ENCODE measurements around the gene PKNOX2.
A peak's percentile ranks its signal among the peaks of the same experiment; 100 is the strongest.

DNA sequence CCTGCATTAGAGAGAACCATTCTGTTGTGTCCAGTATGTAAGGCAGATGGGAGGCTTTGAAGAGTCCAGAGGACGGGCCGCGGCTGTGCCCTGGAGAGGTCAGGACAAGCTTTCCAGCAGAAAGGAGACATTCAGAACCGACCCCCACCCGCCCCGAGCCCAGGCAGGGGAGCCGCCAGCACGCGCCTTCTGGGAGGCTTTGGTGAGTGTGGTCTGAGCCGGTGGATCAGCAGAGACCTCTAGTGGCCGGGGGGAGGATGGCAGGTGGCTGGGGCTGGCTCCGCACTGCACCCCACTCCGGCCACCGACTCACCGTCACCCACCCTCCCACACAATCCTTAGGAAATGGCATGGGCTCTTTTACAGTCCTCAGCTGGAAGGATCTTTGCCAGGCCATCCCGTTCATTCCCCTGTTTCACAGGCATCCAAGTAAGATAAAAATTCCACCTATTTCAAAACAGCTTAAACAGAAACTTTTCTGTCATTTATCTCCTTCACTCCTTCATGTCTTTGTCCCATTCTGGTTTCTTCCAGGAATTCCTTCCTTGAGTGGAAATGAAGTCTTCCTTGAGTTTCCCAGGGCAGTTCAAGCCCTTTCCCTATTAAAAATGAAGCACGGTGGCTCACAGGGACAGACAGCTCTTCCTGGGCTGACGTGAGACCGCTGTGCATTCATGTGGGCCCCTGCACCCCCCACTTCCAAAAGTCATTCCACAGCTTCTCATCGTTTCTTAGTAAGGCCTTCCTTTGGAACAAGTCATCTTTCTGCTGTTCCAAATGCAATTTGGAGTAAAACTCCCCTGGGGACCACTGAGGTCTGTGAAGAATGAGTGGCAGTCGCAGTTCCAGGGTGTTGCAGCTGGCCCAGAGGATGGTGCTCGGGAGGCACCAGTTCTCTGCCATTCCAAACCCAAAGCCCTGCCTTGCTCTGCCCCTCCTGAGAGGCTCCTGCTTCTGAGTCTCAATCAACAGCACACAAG lies 240.6 kb downstream of the PKNOX2 start:
- TF ChIP-seq, protein P1, sequence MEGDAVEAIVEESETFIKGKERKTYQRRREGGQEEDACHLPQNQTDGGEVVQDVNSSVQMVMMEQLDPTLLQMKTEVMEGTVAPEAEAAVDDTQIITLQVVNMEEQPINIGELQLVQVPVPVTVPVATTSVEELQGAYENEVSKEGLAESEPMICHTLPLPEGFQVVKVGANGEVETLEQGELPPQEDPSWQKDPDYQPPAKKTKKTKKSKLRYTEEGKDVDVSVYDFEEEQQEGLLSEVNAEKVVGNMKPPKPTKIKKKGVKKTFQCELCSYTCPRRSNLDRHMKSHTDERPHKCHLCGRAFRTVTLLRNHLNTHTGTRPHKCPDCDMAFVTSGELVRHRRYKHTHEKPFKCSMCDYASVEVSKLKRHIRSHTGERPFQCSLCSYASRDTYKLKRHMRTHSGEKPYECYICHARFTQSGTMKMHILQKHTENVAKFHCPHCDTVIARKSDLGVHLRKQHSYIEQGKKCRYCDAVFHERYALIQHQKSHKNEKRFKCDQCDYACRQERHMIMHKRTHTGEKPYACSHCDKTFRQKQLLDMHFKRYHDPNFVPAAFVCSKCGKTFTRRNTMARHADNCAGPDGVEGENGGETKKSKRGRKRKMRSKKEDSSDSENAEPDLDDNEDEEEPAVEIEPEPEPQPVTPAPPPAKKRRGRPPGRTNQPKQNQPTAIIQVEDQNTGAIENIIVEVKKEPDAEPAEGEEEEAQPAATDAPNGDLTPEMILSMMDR (IDR thresholded peaks at IDR 0.05; ENCODE audit: control extremely low read depth in 1 of 3, insufficient read depth in 1 of 3, low read depth in 1 of 3, low read length in 3 of 3), result peak; percentile 94 to 98 (median 96)
- TF ChIP-seq, protein P2, sequence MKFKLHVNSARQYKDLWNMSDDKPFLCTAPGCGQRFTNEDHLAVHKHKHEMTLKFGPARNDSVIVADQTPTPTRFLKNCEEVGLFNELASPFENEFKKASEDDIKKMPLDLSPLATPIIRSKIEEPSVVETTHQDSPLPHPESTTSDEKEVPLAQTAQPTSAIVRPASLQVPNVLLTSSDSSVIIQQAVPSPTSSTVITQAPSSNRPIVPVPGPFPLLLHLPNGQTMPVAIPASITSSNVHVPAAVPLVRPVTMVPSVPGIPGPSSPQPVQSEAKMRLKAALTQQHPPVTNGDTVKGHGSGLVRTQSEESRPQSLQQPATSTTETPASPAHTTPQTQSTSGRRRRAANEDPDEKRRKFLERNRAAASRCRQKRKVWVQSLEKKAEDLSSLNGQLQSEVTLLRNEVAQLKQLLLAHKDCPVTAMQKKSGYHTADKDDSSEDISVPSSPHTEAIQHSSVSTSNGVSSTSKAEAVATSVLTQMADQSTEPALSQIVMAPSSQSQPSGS (IDR thresholded peaks at IDR 0.05; ENCODE audit: low read length), result no peak
- no peak for TF ChIP-seq POLR2A (IDR thresholded peaks at IDR 0.05; ENCODE audit: control extremely low read depth in 1 of 2, low read depth in 2 of 2, low read length in 2 of 2)
- TF ChIP-seq ASH2L (IDR thresholded peaks at IDR 0.05; ENCODE audit: low read length), result no peak
- no peak for TF ChIP-seq POLR2AphosphoS5 (IDR thresholded peaks at IDR 0.05; ENCODE audit: low read depth, low read length)
- TF ChIP-seq SP1 (IDR thresholded peaks at IDR 0.05; ENCODE audit: low read depth, low read length), result no peak
- TF ChIP-seq TEAD4 (IDR thresholded peaks at IDR 0.05; ENCODE audit: low read depth, low read length), result no peak
- no peak for TF ChIP-seq JUN (IDR thresholded peaks at IDR 0.05; ENCODE audit: low read depth, low read length)
- TF ChIP-seq, protein P3, sequence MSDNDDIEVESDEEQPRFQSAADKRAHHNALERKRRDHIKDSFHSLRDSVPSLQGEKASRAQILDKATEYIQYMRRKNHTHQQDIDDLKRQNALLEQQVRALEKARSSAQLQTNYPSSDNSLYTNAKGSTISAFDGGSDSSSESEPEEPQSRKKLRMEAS (IDR thresholded peaks at IDR 0.05), result peak; percentile 91
- no peak for TF ChIP-seq CEBPB (IDR thresholded peaks at IDR 0.05; ENCODE audit: low read depth, low read length)
- TF ChIP-seq EP300 (IDR thresholded peaks at IDR 0.05; ENCODE audit: borderline replicate concordance in 1 of 2, low read depth in 2 of 2, low read length in 2 of 2), result no peak
- no peak for TF ChIP-seq NRF1 (IDR thresholded peaks at IDR 0.05; ENCODE audit: low read depth, low read length)
- TF ChIP-seq, protein P4, sequence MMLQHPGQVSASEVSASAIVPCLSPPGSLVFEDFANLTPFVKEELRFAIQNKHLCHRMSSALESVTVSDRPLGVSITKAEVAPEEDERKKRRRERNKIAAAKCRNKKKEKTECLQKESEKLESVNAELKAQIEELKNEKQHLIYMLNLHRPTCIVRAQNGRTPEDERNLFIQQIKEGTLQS (IDR thresholded peaks at IDR 0.05; ENCODE audit: insufficient read depth, low read depth, low read length), result no peak
- TF ChIP-seq RAD21 (IDR thresholded peaks at IDR 0.05 in 1 of 2, conservative IDR thresholded peaks at IDR 0.05 in 1 of 2; ENCODE audit: low read depth in 2 of 2, low read length in 2 of 2), result peak; percentile 93 to 98

Measured in H1 (cell line).